ENCODE data around the gene METTL25. TPM values are rescaled to one million over a fixed set of nuclear protein-coding genes. Genes with fewer than 3 reads are reported as not detected.

The METTL25 gene
- total and polyA plus RNA-seq, 10 of the 15 experiments (the other 5 are each of a cell fraction or from before 2014, with no cell fraction given) = 5.6 to 11.3 (median 8.0) TPM

GRCh38 chr12:82358200-82359114, at the start of gene METTL25, which contains the start of gene CCDC59 (continued):
- TF ChIP-seq ZBTB40 (IDR thresholded peaks at IDR 0.05; ENCODE audit: borderline replicate concordance) (peak; percentile 49; the same call in 1 of the 2 replicates), ZZZ3 (IDR thresholded peaks at IDR 0.05; ENCODE audit: control insufficient read depth, insufficient read length, low read depth) (no peak), SUZ12 (IDR thresholded peaks at IDR 0.05; ENCODE audit: unreplicated experiment) (no peak), GABPA (IDR thresholded peaks at IDR 0.05; ENCODE audit: low read depth) (no peak), BCL11A (IDR thresholded peaks at IDR 0.05; ENCODE audit: low read depth, low read length) (no peak; the same call in 1 of the 2 replicates), ZNF687 (IDR thresholded peaks at IDR 0.05) (peak; percentile 73; the same call in 1 of the 2 replicates), EED (IDR thresholded peaks at IDR 0.05; ENCODE audit: low read depth) (peak; percentile 70), MTA2 (IDR thresholded peaks at IDR 0.05; ENCODE audit: low read depth) (peak; percentile 65; the same call in 1 of the 2 replicates), ZSCAN29 (IDR thresholded peaks at IDR 0.05) (no peak), CHD1 (IDR thresholded peaks at IDR 0.05; ENCODE audit: low read depth, low read length) (no peak), EP300 (IDR thresholded peaks at IDR 0.05; ENCODE audit: borderline replicate concordance in 1 of 2, control insufficient read depth in 1 of 2, low read depth in 2 of 2, low read length in 2 of 2) (peak; percentile 73 to 87; a peak in 3 of 4 replicates), E2F4 (IDR thresholded peaks at IDR 0.05; ENCODE audit: low read depth, low read length) (peak; percentile 53), RUNX3 (IDR thresholded peaks at IDR 0.05; ENCODE audit: low read length) (peak; percentile 97), EGR1 (IDR thresholded peaks at IDR 0.05; ENCODE audit: borderline replicate concordance in 1 of 2, low read depth in 2 of 2, low read length in 2 of 2) (peak in 1 of 2 experiments; percentile 85; a peak in 2 of 3 replicates)
- TF ChIP-seq, protein P1, sequence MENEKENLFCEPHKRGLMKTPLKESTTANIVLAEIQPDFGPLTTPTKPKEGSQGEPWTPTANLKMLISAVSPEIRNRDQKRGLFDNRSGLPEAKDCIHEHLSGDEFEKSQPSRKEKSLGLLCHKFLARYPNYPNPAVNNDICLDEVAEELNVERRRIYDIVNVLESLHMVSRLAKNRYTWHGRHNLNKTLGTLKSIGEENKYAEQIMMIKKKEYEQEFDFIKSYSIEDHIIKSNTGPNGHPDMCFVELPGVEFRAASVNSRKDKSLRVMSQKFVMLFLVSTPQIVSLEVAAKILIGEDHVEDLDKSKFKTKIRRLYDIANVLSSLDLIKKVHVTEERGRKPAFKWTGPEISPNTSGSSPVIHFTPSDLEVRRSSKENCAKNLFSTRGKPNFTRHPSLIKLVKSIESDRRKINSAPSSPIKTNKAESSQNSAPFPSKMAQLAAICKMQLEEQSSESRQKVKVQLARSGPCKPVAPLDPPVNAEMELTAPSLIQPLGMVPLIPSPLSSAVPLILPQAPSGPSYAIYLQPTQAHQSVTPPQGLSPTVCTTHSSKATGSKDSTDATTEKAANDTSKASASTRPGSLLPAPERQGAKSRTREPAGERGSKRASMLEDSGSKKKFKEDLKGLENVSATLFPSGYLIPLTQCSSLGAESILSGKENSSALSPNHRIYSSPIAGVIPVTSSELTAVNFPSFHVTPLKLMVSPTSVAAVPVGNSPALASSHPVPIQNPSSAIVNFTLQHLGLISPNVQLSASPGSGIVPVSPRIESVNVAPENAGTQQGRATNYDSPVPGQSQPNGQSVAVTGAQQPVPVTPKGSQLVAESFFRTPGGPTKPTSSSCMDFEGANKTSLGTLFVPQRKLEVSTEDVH (IDR thresholded peaks at IDR 0.05; ENCODE audit: low read depth, partially characterized antibody) = peak; percentile 91

All from GM12878 (cell line).